Thyroid gland (tissue), 4 donors: ENCODE results near the gene DOCK3. TPM values are rescaled to one million over a fixed set of nuclear protein-coding genes. Genes with fewer than 3 reads are reported as not detected.
A peak's percentile ranks its signal among the peaks of the same experiment; 100 is the strongest.

Experiments used
- DNase-seq, 2 donors: peaks; one replicate each; pipeline ENCODE4 v3.0.0-alpha.2; 2019
- H3K27ac ChIP-seq, 3 donors: fragments of 200-600 bp; sonication (generic); 1 replicate in 2 of 3; 2 replicates in 1 of 3; pipeline ENCODE4 v1.5.1; 2016 to 2019; ENCODE audit warnings: mild to moderate bottlenecking in 1 of 3, moderate library complexity in 1 of 3
- H3K27me3 ChIP-seq: fragments of 200-600 bp; sonication (generic); one replicate; pipeline ENCODE4 v1.5.1; 2019
- H3K36me3 ChIP-seq, 2 donors: fragments of 200-600 bp; sonication (generic); one replicate each; pipeline ENCODE4 v1.5.1; 2016 to 2019
- H3K4me1 ChIP-seq, 2 donors: fragments of 200-600 bp; sonication (generic); one replicate each; pipeline ENCODE4 v1.5.1; 2017 to 2019
- H3K4me3 ChIP-seq, 3 donors: fragments of 200-600 bp; sonication (generic); replicated peaks in 1 of 3; 1 replicate in 2 of 3; 2 replicates in 1 of 3; pipeline ENCODE4 v1.5.1; 2016; ENCODE audit warnings: mild to moderate bottlenecking in 1 of 3
- H3K9me3 ChIP-seq: fragments of 200-600 bp; sonication (generic); one replicate; pipeline ENCODE4 v1.5.1; 2017
- POLR2A ChIP-seq, 2 donors: fragments of 450-650 bp; IDR thresholded peaks; one replicate each; pipeline ENCODE4 v1.6.1; 2017; ENCODE audit warnings: antibody characterized with exemption in 2 of 2, mild to moderate bottlenecking in 2 of 2, moderate library complexity in 1 of 2
- WGBS, 2 donors: methylation state at CpG; one replicate each; pipeline ENCODE4 v1.1.5; 2017; 5-methylcytosine and 5-hydroxymethylcytosine counted together
- intact Hi-C: fragments of 100-400 bp; cut with DNase I; formaldehyde crosslinking; loops from one replicate; pipeline ENCODE4 v1.15.1; 2023
- total RNA-seq, 4 donors: library from RNA; depleted of rRNA; stranded (reverse); fragments of >200 nt; gene quantifications; one replicate each; pipeline ENCODE4 v1.2.3, GENCODE V29; 2016
- TF ChIP-seq, protein P1 (sequence below), 6 experiments: fragments of 200-600 bp in 3 of 6; fragments of 450-650 bp in 3 of 6; sonication (generic) in 3 of 6; IDR thresholded peaks; one replicate each; pipeline ENCODE4 v1.5.1; 2016 to 2019; ENCODE audit warnings: antibody characterized with exemption in 6 of 6, mild to moderate bottlenecking in 2 of 6, inconsistent platforms in 1 of 6, moderate library complexity in 1 of 6

DOCK3 gene
- total RNA-seq, 4 donors from 2014 or later, result 15.7 to 54.2 (median 21.1) TPM

DNA sequence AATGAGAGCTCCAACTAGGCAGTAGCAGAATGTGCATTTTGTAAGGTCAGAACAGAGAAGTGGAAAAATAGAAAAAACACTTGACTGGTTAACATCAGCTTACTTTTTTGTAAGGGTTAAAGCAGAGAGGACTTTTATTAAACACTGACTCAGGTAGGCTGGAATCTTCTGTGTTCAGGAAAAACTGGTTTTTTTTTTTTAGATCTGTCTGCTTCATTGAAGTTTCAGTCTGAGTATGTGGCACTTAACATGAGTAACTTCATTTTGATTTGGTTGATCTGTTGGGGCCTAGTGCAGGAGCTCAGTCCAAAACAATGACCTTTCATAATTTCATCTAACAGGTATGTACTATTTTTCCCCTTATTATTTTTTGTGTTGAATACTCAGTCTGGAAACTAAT, 141.1 kb downstream of the DOCK3 start:
- intact Hi-C loops, result no loop called here
- Histone ChIP-seq H3K27me3 (no peaks in the 10 kb centered on the region), H3K4me3 (no peak overlapping the region), H3K4me1 (peaks cover 0 to 32% of the 10 kb centered on the region in 2 donors), H3K36me3 (no peaks in the 10 kb centered on the region), H3K9me3 (no peaks in the 10 kb centered on the region), H3K27ac (peak overlapping the region; percentile 35 to 57 (median 48))
- TF ChIP-seq, protein P1, sequence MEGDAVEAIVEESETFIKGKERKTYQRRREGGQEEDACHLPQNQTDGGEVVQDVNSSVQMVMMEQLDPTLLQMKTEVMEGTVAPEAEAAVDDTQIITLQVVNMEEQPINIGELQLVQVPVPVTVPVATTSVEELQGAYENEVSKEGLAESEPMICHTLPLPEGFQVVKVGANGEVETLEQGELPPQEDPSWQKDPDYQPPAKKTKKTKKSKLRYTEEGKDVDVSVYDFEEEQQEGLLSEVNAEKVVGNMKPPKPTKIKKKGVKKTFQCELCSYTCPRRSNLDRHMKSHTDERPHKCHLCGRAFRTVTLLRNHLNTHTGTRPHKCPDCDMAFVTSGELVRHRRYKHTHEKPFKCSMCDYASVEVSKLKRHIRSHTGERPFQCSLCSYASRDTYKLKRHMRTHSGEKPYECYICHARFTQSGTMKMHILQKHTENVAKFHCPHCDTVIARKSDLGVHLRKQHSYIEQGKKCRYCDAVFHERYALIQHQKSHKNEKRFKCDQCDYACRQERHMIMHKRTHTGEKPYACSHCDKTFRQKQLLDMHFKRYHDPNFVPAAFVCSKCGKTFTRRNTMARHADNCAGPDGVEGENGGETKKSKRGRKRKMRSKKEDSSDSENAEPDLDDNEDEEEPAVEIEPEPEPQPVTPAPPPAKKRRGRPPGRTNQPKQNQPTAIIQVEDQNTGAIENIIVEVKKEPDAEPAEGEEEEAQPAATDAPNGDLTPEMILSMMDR (IDR thresholded peaks at IDR 0.05), result no peak
- no peak for TF ChIP-seq POLR2A (IDR thresholded peaks at IDR 0.05)
- no peak for DNase-seq

DNA sequence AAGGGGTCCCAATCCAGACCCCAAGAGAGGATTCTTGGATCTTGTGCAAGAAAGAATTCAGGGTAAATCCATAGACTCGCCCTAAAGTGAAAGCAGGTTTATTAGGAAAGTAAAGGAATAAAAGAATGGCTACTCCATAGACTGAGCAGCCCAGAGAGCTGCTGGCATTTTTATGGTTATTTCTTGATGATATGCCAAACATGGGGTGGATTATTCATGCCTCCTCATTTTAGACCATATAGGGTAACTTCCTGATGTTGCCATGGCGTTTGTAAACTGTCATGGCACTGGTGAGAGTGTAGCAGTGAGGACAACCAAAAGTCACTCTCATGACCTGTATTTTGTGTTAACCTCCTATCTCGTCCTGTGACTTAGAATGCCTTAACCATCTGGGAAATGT, 142.2 kb downstream of the DOCK3 start:
- WGBS, 2 donors, result 61 to 68% methylated on average over 3 of the region's 3 CpGs
- H3K4me3 ChIP-seq, result no peak overlapping the region
- DNase-seq, result no peak
- H3K27ac ChIP-seq, result peak overlapping the region in 2 of 3 donors; percentile 35 to 48
- no peaks in the 10 kb centered on the region for H3K36me3 ChIP-seq
- TF ChIP-seq, protein P1 (IDR thresholded peaks at IDR 0.05), result no peak
- H3K4me1 ChIP-seq, result peaks cover 0 to 30% of the 10 kb centered on the region in 2 donors
- intact Hi-C loops, result no loop called here
- H3K27me3 ChIP-seq, result no peaks in the 10 kb centered on the region
- no peaks in the 10 kb centered on the region for H3K9me3 ChIP-seq

DNA sequence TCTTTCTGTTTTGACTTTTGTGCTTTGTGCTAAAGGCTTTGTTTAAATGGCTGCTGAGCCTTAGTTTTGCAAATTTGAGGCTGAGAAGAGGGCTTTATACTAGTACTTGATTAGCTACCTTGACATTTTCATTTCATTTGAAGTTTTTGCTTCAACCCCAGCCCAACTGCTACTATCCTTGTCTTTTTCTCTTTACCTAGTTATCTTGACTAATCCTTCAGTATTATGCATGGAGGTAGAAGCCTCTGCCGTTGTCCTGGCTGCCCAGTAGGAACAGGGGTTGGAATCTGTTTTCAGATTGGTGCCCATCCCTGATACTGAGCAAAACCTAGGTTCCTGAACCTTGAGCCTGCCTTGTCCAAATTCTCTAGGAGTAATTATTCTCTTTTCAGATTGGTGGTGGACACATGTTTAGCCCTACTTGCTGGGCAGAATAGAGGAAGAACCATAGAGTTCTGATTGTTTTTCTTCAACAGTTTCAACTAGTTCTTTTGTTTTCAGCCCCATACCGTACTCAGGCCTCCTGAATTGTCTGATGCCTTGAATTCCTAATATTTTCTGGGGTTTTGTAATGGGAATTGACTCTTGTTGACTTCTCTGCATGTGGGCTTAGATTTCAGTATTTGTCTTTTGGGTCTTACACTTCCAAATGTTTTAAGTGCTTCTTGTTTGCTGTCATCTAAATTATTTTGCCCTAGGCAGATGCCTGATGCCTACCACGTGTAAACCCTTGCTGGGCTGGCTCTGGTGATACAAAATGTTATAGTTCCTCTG, 143.2 kb downstream of the DOCK3 start:
- 45 to 49% methylated on average over 3 of the region's 3 CpGs for WGBS, 2 donors

DNA sequence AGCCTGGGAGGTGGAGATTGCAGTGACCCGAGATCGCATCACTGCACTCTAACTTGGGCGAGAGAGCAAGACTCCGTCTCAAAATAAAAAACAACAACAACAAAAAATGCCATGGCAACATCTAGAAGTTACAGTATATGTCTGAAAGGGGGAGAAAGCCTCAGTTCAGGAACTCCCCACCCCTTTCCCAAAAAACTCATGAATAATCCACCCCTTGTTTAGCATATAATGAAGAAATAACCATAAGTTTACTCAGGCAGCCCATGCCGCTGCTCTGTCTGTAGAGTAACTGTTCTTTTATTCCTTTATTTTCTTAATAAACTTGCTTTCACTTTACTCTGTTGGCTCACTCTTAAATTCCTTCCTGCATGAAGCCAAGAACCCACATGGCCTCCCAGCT, 145.2 kb downstream of the DOCK3 start:
- intact Hi-C loops, result no loop called here
- Histone ChIP-seq H3K36me3 (no peaks in the 10 kb centered on the region), H3K27ac (no peak overlapping the region), H3K4me3 (no peak overlapping the region), H3K4me1 (peaks cover 0 to 26% of the 10 kb centered on the region in 2 donors), H3K9me3 (no peaks in the 10 kb centered on the region), H3K27me3 (no peaks in the 10 kb centered on the region)
- 92 to 95% methylated on average over 5 of the region's 5 CpGs for whole genome bisulfite sequencing, 2 donors
- no peak for TF ChIP-seq POLR2A (IDR thresholded peaks at IDR 0.05)
- TF ChIP-seq, protein P1 (IDR thresholded peaks at IDR 0.05), result no peak
- DNase-seq, result no peak

More for the DNA sequence above, 143.2 kb downstream of the DOCK3 start:
- Histone ChIP-seq H3K4me3 (no peak overlapping the region), H3K4me1 (peaks cover 0 to 26% of the 10 kb centered on the region in 2 donors), H3K27me3 (no peaks in the 10 kb centered on the region), H3K27ac (peak overlapping the region in 1 of 3 donors; percentile 48), H3K9me3 (no peaks in the 10 kb centered on the region), H3K36me3 (no peaks in the 10 kb centered on the region)
- DNase-seq, result no peak
- TF ChIP-seq, protein P1 (IDR thresholded peaks at IDR 0.05), result no peak
- no peak for TF ChIP-seq POLR2A (IDR thresholded peaks at IDR 0.05)
- intact Hi-C loops, result no loop called here

DNA sequence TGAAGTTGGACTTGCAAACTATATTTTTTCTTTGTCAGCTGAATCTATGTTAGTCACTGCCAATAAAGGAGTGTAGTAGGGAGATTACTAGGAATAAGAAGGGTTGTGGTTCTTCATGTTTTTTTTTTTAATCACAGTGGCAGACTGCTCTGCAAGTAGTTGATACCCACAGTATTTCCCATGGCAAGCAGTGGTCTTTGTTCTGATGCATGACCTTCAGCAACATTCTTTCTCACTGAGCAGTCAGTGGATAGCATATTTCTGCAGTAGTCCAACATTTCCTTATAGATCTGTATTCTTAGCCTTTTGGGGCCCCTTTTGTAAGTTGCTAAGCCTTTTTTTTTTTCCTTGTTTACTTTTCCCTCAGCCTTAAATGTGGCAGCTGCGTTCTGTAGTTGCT, 151.1 kb downstream of the DOCK3 start:
- Histone ChIP-seq H3K27ac (no peak overlapping the region), H3K36me3 (no peaks in the 10 kb centered on the region), H3K27me3 (no peaks in the 10 kb centered on the region), H3K4me3 (no peak overlapping the region), H3K4me1 (no peaks in the 10 kb centered on the region), H3K9me3 (no peaks in the 10 kb centered on the region)
- intact Hi-C loops, result no loop called here
- no peak for DNase-seq
- 70 to 74% methylated on average over 1 of the region's 1 CpG for WGBS, 2 donors
- TF ChIP-seq, protein P1 (IDR thresholded peaks at IDR 0.05), result no peak
- TF ChIP-seq POLR2A (IDR thresholded peaks at IDR 0.05), result no peak
